CD14-positive monocyte (primary cell): Measurements from ENCODE around the gene HPCA. TPM values are rescaled to one million over a fixed set of nuclear protein-coding genes. Genes with fewer than 3 reads are reported as not detected.

Experiments
- DNase-seq, 3 donors: peaks; one replicate each; pipeline ENCODE4 v3.0.0-alpha.2; 2011 to 2022
- H2AFZ ChIP-seq: 2 replicates; pipeline ENCODE4 v1.6.0; 2012; ENCODE audit warnings: mild to moderate bottlenecking, low read depth, low read length, inconsistent platforms; ENCODE audit not compliant: insufficient read depth, poor library complexity, severe bottlenecking
- H3K27ac ChIP-seq, 2 donors: 1 replicate in 1 of 2; 2 replicates in 1 of 2; pipeline ENCODE4 v1.5.1; 2012 to 2013; ENCODE audit warnings: low read length in 2 of 2, control low read depth in 1 of 2, inconsistent platforms in 1 of 2, low read depth in 1 of 2, mild to moderate bottlenecking in 1 of 2
- H3K27me3 ChIP-seq, 2 donors: one replicate each; pipeline versions ENCODE4 v1.6.0 to v1.6.1; 2011 to 2013; ENCODE audit warnings: low read length in 2 of 2; ENCODE audit not compliant: control insufficient read depth in 2 of 2, insufficient read depth in 2 of 2
- H3K36me3 ChIP-seq, 2 donors: replicated peaks in 1 of 2; 1 replicate in 1 of 2; 2 replicates in 1 of 2; pipeline versions ENCODE4 v1.5.1 to v1.6.1; 2012 to 2013; ENCODE audit warnings: low read length in 2 of 2, control low read depth in 1 of 2, inconsistent platforms in 1 of 2, mild to moderate bottlenecking in 1 of 2; ENCODE audit not compliant: insufficient read depth in 2 of 2, control insufficient read depth in 1 of 2
- H3K4me1 ChIP-seq, 2 donors: 1 replicate in 1 of 2; 2 replicates in 1 of 2; pipeline versions ENCODE4 v1.5.1 to v1.6.1; 2012 to 2013; ENCODE audit warnings: low read length in 2 of 2, control low read depth in 1 of 2, inconsistent platforms in 1 of 2, mild to moderate bottlenecking in 1 of 2, moderate library complexity in 1 of 2; ENCODE audit not compliant: insufficient read depth in 2 of 2, control insufficient read depth in 1 of 2
- H3K4me2 ChIP-seq: replicated peaks from 2 replicates; pipeline ENCODE3; 2012; ENCODE audit warnings: low read length, moderate library complexity, mild to moderate bottlenecking; ENCODE audit not compliant: poor library complexity, severe bottlenecking; ENCODE audit errors: extremely low read depth
- H3K4me3 ChIP-seq, 3 experiments: fragments of 200-600 bp in 1 of 3; sonication (generic) in 1 of 3; replicated peaks in 1 of 3; 1 replicate in 2 of 3; 2 replicates in 1 of 3; pipeline ENCODE4 v1.5.1; 2011 to 2013; ENCODE audit warnings: low read length in 3 of 3, mild to moderate bottlenecking in 3 of 3, control low read depth in 2 of 3, low read depth in 2 of 3, inconsistent platforms in 1 of 3, moderate library complexity in 1 of 3
- H3K79me2 ChIP-seq: 2 replicates; pipeline ENCODE4 v1.6.0; 2012; ENCODE audit warnings: mild to moderate bottlenecking, control low read depth, inconsistent platforms, low read length, moderate library complexity; ENCODE audit not compliant: insufficient read depth
- H3K9ac ChIP-seq: 2 replicates; pipeline ENCODE4 v1.6.0; 2017; ENCODE audit warnings: low read length, mild to moderate bottlenecking; ENCODE audit not compliant: insufficient read depth, poor library complexity, severe bottlenecking
- H3K9me3 ChIP-seq, 2 donors: replicated peaks in 1 of 2; 1 replicate in 1 of 2; 2 replicates in 1 of 2; pipeline versions ENCODE4 v1.5.1 to v1.6.1; 2012 to 2013; ENCODE audit warnings: low read length in 2 of 2, control low read depth in 1 of 2; ENCODE audit not compliant: control insufficient read depth in 1 of 2, insufficient read depth in 1 of 2
- H4K20me1 ChIP-seq: 2 replicates; pipeline ENCODE4 v1.6.0; 2012; ENCODE audit warnings: mild to moderate bottlenecking, low read length, control low read depth, moderate library complexity; ENCODE audit not compliant: insufficient read depth
- H3K27ac Mint-ChIP-seq, 7 donors: one replicate each; pipeline ENCODE4 v1.8.0; 2020; ENCODE audit warnings: mild to moderate bottlenecking in 7 of 7, mixed read lengths in 7 of 7, moderate library complexity in 6 of 7, inconsistent platforms in 2 of 7
- H3K27me3 Mint-ChIP-seq, 3 donors: one replicate each; pipeline ENCODE4 v1.8.0; 2021 to 2022; ENCODE audit warnings: low read depth in 3 of 3, mild to moderate bottlenecking in 3 of 3, mixed read lengths in 3 of 3, moderate library complexity in 3 of 3, inconsistent platforms in 1 of 3
- H3K36me3 Mint-ChIP-seq, 2 donors: one replicate each; pipeline ENCODE4 v1.8.0; 2020; ENCODE audit warnings: mixed read lengths in 2 of 2, inconsistent platforms in 1 of 2, mild to moderate bottlenecking in 1 of 2
- H3K4me1 Mint-ChIP-seq: one replicate; pipeline ENCODE4 v1.8.0; 2020; ENCODE audit warnings: mild to moderate bottlenecking, mixed read lengths
- H3K4me3 Mint-ChIP-seq, 2 donors: one replicate each; pipeline ENCODE4 v1.8.0; 2020; ENCODE audit warnings: mild to moderate bottlenecking in 2 of 2, mixed read lengths in 2 of 2, moderate library complexity in 1 of 2
- H3K9me3 Mint-ChIP-seq, 7 donors: one replicate each; pipeline ENCODE4 v1.8.0; 2020 to 2022; ENCODE audit warnings: mixed read lengths in 7 of 7, mild to moderate bottlenecking in 6 of 7, moderate library complexity in 6 of 7, inconsistent platforms in 2 of 7
- CTCF ChIP-seq: fragments of 200-600 bp; IDR thresholded peaks from one replicate; pipeline ENCODE4 v1.8.0; 2022; ENCODE audit warnings: antibody characterized with exemption, mild to moderate bottlenecking
- WGBS: methylation state at CpG from one replicate; pipeline ENCODE4 v1.1.5; 2013; ENCODE audit warnings: missing lambda C conversion rate; ENCODE audit not compliant: insufficient coverage; 5-methylcytosine and 5-hydroxymethylcytosine counted together
- intact Hi-C, 2 donors: fragments of 100-400 bp; cut with micrococcal nuclease; formaldehyde crosslinking; loops; one replicate each; pipeline versions ENCODE4 v1.15.0 to v1.15.1; 2023
- polyA plus RNA-seq, 3 donors: library from polyadenylated mRNA; depleted of rRNA in 1 of 3; unstranded in 2 of 3; stranded (reverse) in 1 of 3; fragments of 300-500 nt in 2 of 3; fragments of >200 nt in 1 of 3; fragmentation: Illumina TruSeq in 2 of 3; gene quantifications; 1 replicate in 2 of 3; 2 replicates in 1 of 3; pipeline ENCODE4 v1.2.3, GENCODE V29; 2012 to 2021

HPCA gene
- polyA plus RNA-seq, 3 donors, result not detected

DNA sequence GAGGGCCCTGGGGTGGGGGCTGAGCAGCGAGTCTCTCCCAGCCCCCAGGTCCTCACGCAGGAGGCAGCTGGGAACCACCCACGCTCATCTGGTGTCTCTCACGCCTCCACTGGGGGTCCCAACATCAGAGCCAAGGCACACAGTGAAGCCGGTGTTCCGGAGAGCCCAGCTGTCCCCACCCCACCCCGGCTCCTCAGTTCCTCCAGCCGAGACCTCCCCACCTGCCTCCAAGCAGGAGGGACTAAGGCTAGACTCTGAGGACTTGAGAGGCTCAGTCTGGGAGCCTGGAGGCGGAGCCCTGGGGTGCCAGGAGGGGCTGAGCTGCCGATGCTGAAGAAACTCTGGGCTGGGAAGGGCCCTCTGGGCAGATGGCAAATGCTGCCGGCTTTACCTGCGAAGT is 1.6 kb upstream of the HPCA start:
- 49% methylated on average over 9 of the region's 12 CpGs for WGBS
- Histone ChIP-seq H4K20me1 (no peaks in the 10 kb centered on the region), H3K79me2 (no peaks in the 10 kb centered on the region), H3K4me2 (no peak overlapping the region), H3K9me3 (peaks cover 0 to 4% of the 10 kb centered on the region in 2 donors), H3K4me1 (no peaks in the 10 kb centered on the region), H3K27ac (no peak overlapping the region), H3K36me3 (no peaks in the 10 kb centered on the region), H3K4me3 (no peak overlapping the region), H3K27me3 (peaks cover 4 to 66% of the 10 kb centered on the region in 2 donors), H3K9ac (no peak overlapping the region), H2AFZ (no peak overlapping the region)
- no peak overlapping the region for H3K4me3 Mint-ChIP-seq
- no peak overlapping the region for H3K27ac Mint-ChIP-seq
- peaks cover 49 to 67% (median 58%) of the 10 kb centered on the region in 3 donors for H3K27me3 Mint-ChIP-seq
- TF ChIP-seq CTCF, result no peak
- DNase-seq, result no peak
- no peaks in the 10 kb centered on the region for H3K36me3 Mint-ChIP-seq
- H3K4me1 Mint-ChIP-seq, result no peaks in the 10 kb centered on the region
- intact Hi-C loops, result no loop called here
- peaks cover 0 to 10% (median 3%) of the 10 kb centered on the region in 7 donors for H3K9me3 Mint-ChIP-seq

GRCh38 chr1:32885676-32886003 is 651 bp upstream of the HPCA start:
- Mint-ChIP-seq H3K36me3 (no peaks in the 10 kb centered on the region), H3K27me3 (peaks cover 57 to 73% (median 66%) of the 10 kb centered on the region in 3 donors), H3K27ac (no peak overlapping the region), H3K4me3 (peak overlapping the region in 1 of 2 donors; percentile 76), H3K4me1 (no peaks in the 10 kb centered on the region), H3K9me3 (peaks cover 0 to 10% (median 3%) of the 10 kb centered on the region in 7 donors)
- no peak overlapping the region for H2AFZ ChIP-seq
- no peak overlapping the region for H3K4me2 ChIP-seq
- no peaks in the 10 kb centered on the region for H3K4me1 ChIP-seq
- no peak overlapping the region for H3K4me3 ChIP-seq
- 27% methylated on average over 8 of the region's 8 CpGs for WGBS
- peaks cover 0 to 4% of the 10 kb centered on the region in 2 donors for H3K9me3 ChIP-seq
- DNase-seq, result no peak
- no peaks in the 10 kb centered on the region for H4K20me1 ChIP-seq
- no peak for TF ChIP-seq CTCF
- no peaks in the 10 kb centered on the region for H3K79me2 ChIP-seq
- H3K27ac ChIP-seq, result no peak overlapping the region
- no peak overlapping the region for H3K9ac ChIP-seq
- H3K36me3 ChIP-seq, result no peaks in the 10 kb centered on the region
- peaks cover 4 to 72% of the 10 kb centered on the region in 2 donors for H3K27me3 ChIP-seq
- intact Hi-C loops, result no loop called here
